DND-41 (cell line): ENCODE results near the gene CLTCL1.

Experiments
- CTCF ChIP-seq: IDR thresholded peaks from 2 replicates; pipeline ENCODE4 v1.5.1; 2012; ENCODE audit warnings: borderline replicate concordance, low read length, moderate library complexity, mild to moderate bottlenecking; ENCODE audit not compliant: poor library complexity, severe bottlenecking; ENCODE audit errors: extremely low read depth
- EZH2 ChIP-seq: IDR thresholded peaks from 3 replicates; pipeline ENCODE4 v1.6.1; 2012; ENCODE audit warnings: borderline replicate concordance, low read depth, mild to moderate bottlenecking, moderate library complexity, low read length, inconsistent platforms; ENCODE audit not compliant: severe bottlenecking

- TF ChIP-seq CTCF (no peak), EZH2 (no peak)
Observed at GRCh38 chr22:19169002-19169946, 122.2 kb downstream of the CLTCL1 start.
